Right renal cortex interstitium (tissue), 3 donors: ENCODE measurements around the gene CCM2. TPM values are rescaled to one million over a fixed set of nuclear protein-coding genes. Genes with fewer than 3 reads are reported as not detected.
"Not testable (repeated sequence)": the region's sequence is repeated elsewhere in the genome, so short reads cannot be mapped to it uniquely, and the experiment has no call there.

Experiments used
- DNase-seq, 3 donors: peaks; one replicate each; pipeline ENCODE4 v3.0.0-alpha.2; 2013; ENCODE audit warnings: low read depth in 3 of 3, low spot score in 2 of 3
- polyA plus RNA-seq, 3 donors: library from polyadenylated mRNA; unstranded; fragments of 120-200 nt; gene quantifications; one replicate each; pipeline ENCODE4 v1.2.1, GENCODE V29; 2013; ENCODE audit not compliant: insufficient read length in 3 of 3

The CCM2 gene
- polyA plus RNA-seq, 3 donors = 23.3 to 28.4 (median 26.4) TPM

DNA sequence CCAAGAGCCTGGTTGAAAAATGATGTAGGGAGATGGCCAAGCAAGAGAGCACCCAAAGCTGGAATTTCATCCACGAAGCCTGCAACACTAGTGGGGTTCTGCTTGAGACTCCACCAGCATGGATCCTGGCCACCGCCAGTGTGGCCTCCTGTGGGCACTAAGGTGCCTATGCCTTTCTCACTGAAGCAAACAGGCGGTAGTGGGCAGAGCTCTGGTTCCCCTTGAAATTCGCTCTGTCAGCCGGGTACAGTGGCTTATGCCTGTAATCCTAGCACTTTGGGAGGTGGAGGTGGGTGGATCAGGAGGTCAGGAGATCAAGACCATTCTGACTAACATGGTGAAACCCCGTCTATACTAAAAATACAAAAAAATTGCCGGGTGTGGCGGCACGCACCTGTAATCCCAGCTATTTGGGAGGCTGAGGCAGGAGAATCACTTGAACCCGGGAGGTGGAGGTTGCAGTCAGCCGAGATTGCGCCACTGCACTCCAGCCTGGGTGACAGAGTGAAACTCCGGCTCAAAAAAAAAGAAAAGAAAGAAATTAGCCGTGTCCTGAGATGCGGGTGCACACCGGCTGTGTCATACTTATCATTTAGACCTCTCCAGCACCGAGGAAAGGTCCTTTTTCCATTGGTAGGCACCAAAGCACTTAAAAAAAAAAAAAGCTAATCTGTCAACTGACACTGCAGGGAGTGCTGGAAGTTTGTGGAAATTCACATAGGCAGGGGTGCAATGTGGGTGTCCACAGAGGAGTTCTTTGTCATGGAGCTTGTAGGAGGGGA, 28.3 kb downstream of the CCM2 start:
- DNase-seq = no peak

DNA sequence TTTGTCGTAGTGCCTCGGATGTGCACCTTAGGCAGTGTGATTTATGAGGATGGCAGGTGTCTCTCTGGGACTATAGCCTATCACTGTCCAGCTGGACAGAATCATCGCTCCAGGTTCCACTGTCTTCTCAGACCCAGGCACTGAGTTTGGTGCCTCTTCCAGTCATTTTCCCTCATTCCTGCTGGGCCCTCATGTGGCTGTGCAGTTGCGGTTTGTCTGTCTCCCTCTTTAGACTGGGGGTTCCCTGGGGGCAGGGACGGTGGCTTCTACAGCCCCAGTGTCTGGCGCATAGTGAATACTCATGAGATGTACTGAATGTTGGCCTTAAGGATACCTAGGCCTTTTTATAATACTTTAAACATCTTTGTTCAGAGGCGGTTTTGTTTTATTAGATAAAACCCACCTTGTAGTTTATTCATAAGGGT, 28.9 kb downstream of the CCM2 start:
- DNase-seq = no peak

DNA sequence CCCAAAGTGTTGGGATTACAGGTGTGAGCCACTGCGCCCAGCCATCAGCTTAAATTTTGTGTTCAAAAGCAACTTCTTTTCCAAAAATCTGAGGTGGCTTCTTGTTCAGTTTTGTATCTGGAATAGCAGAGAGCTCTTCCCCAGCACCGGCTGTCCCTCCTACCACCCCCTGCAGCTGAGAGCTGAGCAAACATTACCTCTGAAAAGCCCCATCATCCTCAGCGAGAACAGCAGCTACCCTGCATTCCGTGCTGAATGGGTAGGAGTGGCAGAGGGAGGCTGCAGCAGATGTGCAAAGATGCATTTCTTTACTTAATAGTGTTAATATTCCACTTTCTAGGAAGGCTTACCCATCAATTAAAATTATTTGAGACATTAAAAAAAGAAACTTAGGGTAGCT, 31.8 kb downstream of the CCM2 start:
- DNase-seq = no peak

DNA sequence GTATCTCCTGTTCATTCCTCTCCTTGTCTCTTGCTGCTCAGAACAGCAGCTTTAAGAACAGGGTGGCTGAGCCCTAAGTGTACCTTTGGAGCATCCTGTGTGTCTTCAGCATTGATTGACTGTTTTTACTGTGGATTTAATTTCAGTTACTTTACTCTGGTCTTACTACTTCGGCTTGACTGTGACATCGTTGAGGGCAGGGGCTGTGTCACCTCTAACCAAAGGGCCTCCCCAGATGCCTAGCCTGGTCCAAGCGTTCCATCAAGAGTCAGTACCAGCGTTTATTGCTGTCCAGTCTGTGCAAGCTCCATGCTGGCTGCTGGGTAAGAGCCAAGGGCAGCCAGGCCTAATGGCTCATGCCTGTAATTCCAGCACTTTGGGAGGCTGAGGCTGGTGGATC, 32.4 kb downstream of the CCM2 start:
- DNase-seq = no peak

DNA sequence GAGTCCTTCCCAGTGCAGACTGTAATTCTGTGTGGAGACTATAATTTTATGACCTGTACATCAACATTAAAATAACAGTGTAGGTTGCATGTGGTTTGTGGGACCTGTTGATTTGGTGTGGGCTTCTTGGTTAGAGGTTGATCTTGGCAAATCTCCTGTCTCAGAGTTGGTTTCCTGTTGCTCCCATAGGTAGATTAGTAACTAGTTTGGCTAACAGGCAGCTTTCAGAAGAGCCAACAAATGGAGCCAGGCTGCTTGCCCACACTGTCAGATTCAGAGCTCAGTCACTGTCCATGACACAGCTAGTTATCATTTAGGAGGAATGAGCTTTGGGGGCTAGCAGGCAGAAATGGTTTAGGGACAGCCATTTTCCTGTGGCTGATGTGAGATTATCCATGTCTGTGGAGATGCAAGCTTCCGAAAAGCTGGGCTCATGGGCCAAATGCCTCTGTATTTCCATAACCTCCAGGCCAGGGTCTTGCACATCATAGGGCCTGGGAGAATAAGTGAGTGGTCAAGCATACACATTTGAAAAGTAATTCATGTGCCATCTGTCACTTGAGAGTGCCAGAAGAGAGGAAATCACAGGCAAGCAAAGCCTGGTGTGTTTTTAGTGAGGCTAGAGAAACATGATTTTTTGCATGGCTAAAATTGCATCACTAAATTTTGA, 33.4 kb downstream of the CCM2 start:
- no peak for DNase-seq

DNA sequence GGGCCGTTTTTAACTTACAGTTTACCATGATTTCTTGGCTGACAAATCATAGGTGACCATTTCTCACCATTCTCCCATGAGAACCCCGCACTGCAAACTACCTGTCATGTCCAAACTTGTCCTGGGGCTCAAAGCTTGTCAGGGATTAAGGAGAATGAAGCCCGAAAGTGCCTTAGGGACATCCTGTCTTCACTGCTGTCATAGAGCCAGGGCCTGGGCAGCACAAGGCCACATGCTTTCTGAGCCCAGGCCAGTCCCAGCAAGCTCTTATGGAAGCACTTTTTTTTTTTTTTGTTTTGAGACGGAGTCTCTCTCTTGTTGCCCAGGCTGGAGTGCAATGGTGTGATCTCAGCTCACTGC, 33.9 kb downstream of the CCM2 start:
- no peak for DNase-seq

DNA sequence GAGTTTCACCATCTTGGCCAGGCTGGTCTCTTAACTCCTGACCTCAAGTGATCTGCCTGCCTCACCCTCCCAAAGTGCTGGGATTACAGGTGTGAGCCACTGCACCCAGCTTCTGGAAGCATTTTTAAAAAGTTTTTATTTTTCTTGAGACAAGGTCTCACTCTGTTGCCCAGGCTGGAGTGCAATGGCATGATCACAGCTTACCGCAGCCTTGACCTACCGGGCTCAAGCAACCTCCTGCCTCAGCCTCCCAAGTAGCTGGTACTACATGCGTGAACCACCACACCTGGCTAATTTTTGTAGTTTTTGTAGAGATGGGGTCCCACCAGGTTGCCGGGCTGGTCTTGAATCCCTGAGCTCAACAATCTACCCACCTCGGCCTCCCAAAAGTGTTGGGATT, 34.7 kb downstream of the CCM2 start:
- not testable (repeated sequence) for DNase-seq

DNA sequence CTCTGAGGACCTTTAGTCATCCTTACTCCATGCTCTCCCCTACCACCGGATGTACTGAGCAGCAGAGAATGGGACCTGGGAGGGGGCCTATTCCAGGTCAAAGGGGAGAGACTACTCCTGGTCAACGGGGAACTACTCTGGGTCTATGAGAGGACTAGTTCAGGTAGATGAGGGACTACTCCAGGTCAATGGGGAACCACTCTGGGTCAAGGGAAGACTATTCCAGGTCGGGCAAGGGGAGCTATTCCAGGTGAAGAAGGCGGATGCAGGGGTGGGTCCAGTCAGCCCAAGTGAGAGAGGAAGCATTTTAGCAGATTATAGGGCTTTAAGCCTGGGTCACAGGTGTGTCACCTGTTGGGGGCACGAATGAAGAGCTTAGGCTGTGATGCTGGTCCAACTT, 35.4 kb downstream of the CCM2 start:
- no peak for DNase-seq

DNA sequence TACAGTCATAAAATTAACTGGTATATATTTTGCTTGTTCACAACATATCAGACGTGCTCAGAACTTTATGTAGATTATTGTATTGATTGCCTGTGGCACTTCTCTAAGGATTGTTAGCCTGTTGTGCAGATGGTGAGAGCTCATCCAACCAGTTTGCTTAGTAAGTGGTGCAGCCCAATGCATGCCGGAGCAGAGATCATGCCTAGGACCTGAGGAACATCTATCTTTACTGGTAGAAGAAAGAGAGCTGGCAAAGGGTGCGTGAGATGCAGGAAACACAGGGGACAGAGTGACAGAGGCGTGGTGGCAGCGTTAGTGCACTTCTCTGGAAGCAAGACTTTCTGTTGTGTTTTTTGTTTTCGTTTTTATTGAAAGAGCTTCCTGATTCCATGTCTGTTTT, 35.9 kb downstream of the CCM2 start:
- DNase-seq = no peak

DNA sequence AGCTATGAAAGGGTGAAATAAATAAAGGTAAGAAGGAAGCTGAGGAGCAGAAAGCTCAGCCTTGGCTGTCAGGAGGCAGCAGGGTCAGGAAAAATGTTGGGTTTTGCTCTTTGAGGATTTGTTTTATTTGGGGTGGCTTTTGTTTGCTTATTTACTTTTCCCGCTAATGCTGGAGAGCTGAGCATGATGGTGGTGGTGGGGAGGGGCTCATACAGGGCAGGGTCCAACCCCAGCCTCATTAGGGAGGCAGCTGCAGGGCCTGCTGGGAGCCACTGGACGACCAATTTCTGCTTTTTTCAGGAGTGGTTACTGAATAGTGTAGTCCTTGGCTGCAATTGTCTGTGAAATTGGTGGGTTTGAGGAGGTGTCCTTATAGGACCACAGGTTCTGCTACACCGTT, 36.3 kb downstream of the CCM2 start:
- no peak for DNase-seq

DNA sequence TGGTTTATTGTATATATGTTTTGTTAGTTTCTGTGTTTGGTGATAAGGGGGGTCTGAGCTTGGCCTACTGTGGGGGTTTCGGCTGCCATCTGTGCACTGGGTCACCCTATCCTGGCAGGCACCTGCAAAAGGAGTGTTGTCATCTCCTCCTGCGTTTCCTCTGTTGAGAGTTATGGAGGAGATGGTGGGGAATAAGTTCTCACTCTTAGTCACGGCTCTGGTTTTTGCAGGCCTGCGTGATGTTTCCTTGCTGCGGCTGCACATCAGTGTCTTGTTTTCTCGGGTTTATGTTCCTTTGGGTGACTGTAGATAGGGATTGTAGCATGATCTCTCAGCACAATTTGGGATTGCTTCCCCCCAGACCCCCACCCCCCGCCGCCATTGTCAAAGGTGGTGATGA, 36.8 kb downstream of the CCM2 start:
- no peak for DNase-seq

DNA sequence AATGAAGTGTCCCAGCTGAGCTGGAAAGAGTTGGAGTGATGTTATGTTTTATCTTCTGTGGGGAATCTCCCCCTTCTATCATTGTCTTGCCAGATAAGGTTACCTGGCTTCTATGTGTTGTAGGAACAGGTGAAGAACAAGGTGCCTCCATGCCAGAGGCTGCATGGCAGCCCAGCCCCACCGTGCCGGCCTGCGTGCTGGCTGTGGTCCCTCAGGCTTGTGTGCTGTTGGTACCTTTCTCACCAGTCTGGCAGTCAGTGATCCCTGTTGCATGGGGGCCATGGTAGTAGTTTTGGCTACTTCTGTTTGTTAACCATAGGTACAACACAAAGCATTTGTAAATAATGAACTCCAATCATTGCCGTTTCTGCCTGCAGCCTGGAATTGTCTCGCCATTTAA, 37.9 kb downstream of the CCM2 start:
- no peak for DNase-seq

DNA sequence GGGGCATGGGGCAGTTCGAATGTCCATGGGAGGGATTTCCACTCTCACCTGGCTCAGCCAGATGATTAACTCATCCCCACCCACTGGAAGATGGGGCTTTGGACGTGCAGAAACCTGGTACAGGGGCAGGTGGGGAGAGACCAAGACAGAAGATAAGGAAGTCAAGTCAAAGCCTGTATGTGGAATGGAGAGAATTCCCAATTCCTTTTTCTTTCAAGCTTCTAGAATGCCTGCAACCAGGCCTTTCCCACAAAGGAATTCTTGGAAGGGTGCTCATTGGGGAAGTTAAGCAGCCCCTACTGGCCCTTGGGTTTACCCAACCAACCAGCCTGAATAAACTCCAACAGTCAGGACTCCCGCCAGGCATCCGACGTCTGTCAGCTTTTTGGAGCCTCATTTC, 39.1 kb downstream of the CCM2 start:
- no peak for DNase-seq

DNA sequence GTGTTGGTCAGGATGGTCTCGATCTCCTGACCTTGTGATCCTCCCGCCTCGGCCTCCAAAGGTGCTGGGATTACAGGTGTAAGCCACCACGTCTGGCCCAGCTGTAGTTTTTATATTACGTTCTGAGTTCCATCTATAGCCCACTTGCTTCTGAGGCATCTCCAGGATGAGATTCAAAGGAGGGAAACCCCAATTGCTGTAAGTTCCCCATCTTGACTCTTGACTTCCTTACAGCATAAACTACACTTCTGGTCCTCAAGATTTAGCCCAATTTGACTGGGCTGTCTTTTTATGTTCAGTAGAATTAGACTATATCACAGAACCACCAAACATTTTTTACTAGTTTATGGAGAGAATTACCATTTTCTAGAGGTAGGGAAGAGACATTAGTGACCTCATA, 44.3 kb downstream of the CCM2 start:
- no peak for DNase-seq

DNA sequence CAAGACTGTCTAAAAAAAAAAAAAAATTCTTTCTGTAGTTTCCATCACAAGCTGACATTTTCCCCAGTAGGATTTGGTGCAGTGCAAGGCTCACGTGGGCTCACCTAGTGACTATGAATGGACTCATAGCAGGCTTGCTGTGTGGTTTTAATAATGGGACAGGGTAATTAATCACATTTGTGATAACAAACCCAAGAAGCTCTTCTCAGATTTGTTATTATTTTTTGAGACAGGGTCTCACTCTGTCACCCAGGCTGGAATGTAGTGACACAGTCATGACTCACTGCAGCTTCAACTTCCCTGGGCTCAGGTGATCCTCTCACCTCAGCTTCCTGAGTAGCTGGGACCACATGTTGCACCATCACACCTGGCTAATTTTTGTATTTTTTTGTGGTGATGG, 48.7 kb downstream of the CCM2 start:
- no peak for DNase-seq

DNA sequence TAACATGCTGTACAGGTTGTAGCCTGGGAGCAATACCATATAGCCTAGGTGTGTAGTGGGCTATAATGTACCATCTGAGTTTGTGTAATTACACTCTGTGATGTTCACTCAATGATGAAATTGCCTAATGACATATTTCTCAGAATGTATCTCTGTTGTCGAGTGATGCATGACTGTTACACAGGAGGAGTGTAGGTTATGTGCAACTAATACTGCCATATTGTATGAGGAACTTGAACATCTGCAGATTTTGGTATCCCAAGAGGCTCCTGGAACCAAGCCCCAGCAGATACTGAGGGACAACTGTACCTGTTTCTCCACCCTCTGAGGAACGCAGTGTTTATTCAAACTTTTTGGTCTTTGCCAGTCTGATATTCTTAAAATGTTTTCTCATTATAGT, 50.2 kb downstream of the CCM2 start:
- DNase-seq = no peak

DNA sequence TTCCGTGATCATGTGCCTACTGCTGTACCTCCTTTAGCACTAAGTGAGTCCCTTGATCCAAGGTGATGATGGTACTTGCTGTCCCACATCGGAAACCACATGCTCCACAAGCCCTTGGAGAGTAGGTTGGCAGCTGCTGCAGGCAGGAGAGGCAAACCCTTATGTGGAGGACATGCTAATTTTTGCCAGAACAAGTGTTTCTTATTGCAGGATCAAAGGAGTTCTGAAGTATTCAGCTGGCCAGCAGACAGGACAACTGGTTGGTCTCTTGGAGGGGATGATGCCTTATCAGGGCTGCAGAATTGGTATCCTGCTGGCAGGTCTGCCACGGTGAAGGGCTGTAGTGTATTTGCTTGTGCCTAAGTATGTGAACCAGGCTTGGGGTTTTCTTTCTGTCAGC, 52.0 kb downstream of the CCM2 start:
- no peak for DNase-seq

DNA sequence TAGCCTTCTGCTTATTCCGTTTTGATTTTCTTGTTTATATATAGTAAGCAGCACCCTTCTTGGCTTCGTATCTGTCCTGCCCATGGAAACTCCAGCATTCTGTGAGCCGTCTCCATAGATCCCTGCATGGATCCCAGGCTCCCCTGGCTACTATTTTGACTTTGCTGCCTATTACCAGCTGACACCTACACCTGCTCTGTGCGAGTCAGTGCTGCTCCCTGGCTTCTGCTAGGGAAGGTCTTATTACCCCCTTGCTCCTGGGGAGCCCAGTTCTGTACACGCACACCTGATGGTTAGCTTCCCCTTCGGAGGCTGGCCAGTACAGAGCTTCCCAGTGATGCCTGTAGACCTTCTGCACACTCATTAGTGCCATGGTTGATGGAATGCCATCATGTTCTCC, 53.4 kb downstream of the CCM2 start:
- no peak for DNase-seq

DNA sequence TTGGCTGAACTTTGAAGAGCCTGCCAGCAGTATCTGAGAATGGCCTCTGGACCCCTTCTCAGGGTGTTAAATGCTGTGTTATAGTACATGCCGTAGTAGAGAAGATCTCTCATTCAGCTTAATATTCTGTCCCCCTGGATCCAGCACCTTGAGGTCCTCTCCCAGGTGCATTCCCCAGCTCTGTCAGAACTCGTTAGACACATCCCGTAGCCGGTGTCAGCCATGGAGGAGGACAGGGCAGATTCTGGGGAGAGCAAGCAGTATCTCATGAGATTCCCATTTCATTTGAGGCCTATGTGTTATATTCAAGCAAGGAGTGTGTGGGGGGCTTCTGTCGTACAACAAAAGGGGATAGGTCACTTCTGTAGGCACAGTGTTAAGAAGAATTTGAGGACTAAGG, 53.9 kb downstream of the CCM2 start:
- no peak for DNase-seq

DNA sequence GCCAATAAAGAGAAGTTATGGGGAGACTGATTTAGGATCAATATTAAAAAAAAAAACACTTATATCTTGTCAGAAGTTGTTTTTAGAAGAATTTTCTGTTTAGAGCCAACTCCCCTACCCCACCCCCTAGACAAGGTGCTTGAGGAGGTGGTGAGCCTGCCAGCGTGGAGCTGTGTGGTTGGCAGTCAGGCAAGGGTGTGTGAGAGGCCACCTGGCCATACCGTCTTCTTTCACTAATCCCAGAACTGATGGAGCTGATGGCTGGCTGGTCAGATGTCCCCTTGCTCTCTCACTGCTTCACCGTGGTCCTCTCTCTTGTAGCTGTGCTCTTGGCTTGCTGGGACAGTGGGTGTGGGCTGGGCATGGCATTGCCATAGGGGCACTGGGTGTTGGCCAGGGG, 54.4 kb downstream of the CCM2 start:
- no peak for DNase-seq

DNA sequence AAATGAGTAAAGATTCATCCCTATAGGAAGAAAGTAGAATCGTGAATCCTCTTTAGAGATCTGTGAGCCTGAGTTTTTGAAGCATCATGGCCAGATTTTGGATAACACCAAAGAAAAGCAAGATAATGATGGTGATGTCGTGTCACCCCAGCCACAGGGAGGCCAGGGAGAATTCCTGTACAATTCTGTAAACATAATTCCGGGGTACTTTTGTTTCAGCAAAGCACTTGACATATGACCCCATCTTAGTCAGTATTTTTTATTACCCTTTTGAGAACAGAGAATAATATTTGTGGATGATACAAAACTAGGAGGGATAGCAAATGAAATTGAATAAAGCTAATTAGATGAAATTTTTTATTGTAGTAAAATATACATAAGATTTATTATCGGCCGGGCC, 55.0 kb downstream of the CCM2 start:
- no peak for DNase-seq

DNA sequence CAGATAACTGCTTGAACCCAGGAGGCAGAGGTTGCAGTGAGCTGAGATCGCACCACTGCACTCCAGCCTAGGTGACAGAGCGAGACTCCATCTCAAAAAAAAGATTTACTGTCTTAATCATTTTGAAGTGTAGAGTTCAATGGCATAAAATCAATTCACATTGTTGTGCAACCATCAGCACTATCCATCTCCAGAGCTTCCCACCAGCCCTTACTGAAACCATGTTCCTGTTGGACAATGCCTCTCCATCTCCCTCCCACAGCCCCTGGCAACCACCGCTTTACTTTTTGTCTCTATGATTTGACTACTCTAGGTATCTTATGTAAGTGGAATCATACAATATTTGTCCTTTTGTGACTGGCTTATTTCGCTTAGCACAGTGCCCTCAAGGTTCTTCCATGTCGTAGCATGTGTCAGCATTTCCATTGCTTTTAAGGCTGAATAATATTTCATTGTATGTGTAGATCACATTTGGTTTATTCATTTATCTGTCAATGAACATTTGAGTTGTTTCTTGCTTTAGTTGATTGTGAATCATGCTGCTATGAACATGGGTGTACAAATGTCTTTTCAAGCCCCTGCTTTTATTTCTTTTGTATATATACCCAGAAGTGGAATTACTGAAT, 55.7 kb downstream of the CCM2 start:
- no peak for DNase-seq
